ENCODE results near the gene SLC37A4.
"Not testable (repeated sequence)": the region's sequence is repeated elsewhere in the genome, so short reads cannot be mapped to it uniquely, and the experiment has no call there.

Gene SLC37A4

GRCh38 chr11:119016216-119017009, 14.3 kb downstream of the SLC37A4 start:
- no peak for DNase-seq

- no peak for DNase-seq
Measured at GRCh38 chr11:119015054-119015611, 15.5 kb downstream of the SLC37A4 start.

GRCh38 chr11:119014209-119014924, 16.3 kb downstream of the SLC37A4 start:
- DNase-seq, result no peak

- no peak for DNase-seq
Measured at GRCh38 chr11:119012629-119013170, 18.0 kb downstream of the SLC37A4 start.

GRCh38 chr11:119011476-119012053, 19.1 kb downstream of the SLC37A4 start:
- no peak for DNase-seq

GRCh38 chr11:119006656-119007055, 24.0 kb downstream of the SLC37A4 start:
- DNase-seq, result no peak

GRCh38 chr11:119000906-119001305, 29.8 kb downstream of the SLC37A4 start:
- no peak for DNase-seq

GRCh38 chr11:118998822-118999221, 31.9 kb downstream of the SLC37A4 start:
- DNase-seq, result no peak

GRCh38 chr11:118998388-118998717, 32.3 kb downstream of the SLC37A4 start:
- DNase-seq, result no peak

GRCh38 chr11:118997627-118998387, 32.9 kb downstream of the SLC37A4 start, which contains the start of gene CENATAC:
CENATAC (plus strand) TSS chr11:118998138; CDS start chr11:118998198, 60 bp downstream.
- DNase-seq, result peak; percentile 93 to 98 (median 96)

GRCh38 chr11:118996926-118997626, 33.6 kb downstream of the SLC37A4 start:
- peak in 2 of 3 experiments; percentile 71 to 79 for DNase-seq

- DNase-seq, result not testable (repeated sequence)
Measured at GRCh38 chr11:118991486-118992038, 39.1 kb downstream of the SLC37A4 start.

- DNase-seq, result peak in 2 of 3 experiments; percentile 18 to 56
Measured at GRCh38 chr11:118988280-118988679, 42.4 kb downstream of the SLC37A4 start.

- DNase-seq, result peak in 1 of 3 experiments; percentile 20
Measured at GRCh38 chr11:118984825-118985224, 45.9 kb downstream of the SLC37A4 start.

GRCh38 chr11:118984337-118984736, 46.3 kb downstream of the SLC37A4 start:
- DNase-seq, result not testable (repeated sequence)

GRCh38 chr11:118980191-118980881, 50.3 kb downstream of the SLC37A4 start:
- no peak for DNase-seq

- peak in 1 of 3 experiments; percentile 14 for DNase-seq
Measured at GRCh38 chr11:118979434-118979833, 51.2 kb downstream of the SLC37A4 start.

GRCh38 chr11:118975771-118976709, 54.6 kb downstream of the SLC37A4 start:
- peak in 1 of 3 experiments; percentile 65 for DNase-seq

Measured in NCI-H1417 (cell line).